Neural cell (in vitro differentiated cells): Measurements from ENCODE around the gene LPGAT1. TPM values are rescaled to one million over a fixed set of nuclear protein-coding genes. Genes with fewer than 3 reads are reported as not detected.

ENCODE experiments used
- H2AFZ ChIP-seq: fragments of 200-600, 300-800 bp; sonication (generic), shearing (Covaris generic); 2 replicates; pipeline ENCODE4 v1.6.0; 2014; ENCODE audit warnings: low read depth, mild to moderate bottlenecking, antibody characterized with exemption, low read length, moderate library complexity
- H3F3A ChIP-seq: fragments of 200-600 bp; shearing (Covaris generic); 2 replicates; pipeline ENCODE4 v1.6.1; 2016; ENCODE audit warnings: mild to moderate bottlenecking, moderate library complexity, mixed read lengths, antibody characterized with exemption, low read length; ENCODE audit not compliant: insufficient read depth, poor library complexity, severe bottlenecking
- H3K27ac ChIP-seq: fragments of 200-600, 300-800 bp; sonication (generic), shearing (Covaris generic); 2 replicates; pipeline ENCODE4 v1.5.1; 2014; ENCODE audit warnings: mild to moderate bottlenecking, low read length, moderate library complexity
- H3K27me3 ChIP-seq: fragments of 300-800, 200-600 bp; sonication (generic), shearing (Covaris generic); 2 replicates; pipeline ENCODE4 v1.6.0; 2014; ENCODE audit warnings: mild to moderate bottlenecking, low read depth, low read length, moderate library complexity; ENCODE audit not compliant: insufficient read depth
- H3K36me3 ChIP-seq: fragments of 300-800, 200-600 bp; sonication (generic), shearing (Covaris generic); 2 replicates; pipeline ENCODE4 v1.5.1; 2014; ENCODE audit warnings: mild to moderate bottlenecking, antibody characterized with exemption, low read length, moderate library complexity; ENCODE audit not compliant: insufficient read depth
- H3K4me2 ChIP-seq: fragments of 300-800, 200-600 bp; sonication (generic), shearing (Covaris generic); 2 replicates; pipeline ENCODE4 v1.6.0; 2014; ENCODE audit warnings: mild to moderate bottlenecking, low read length
- H3K4me3 ChIP-seq: fragments of 300-800, 200-600 bp; sonication (generic), shearing (Covaris generic); 2 replicates; pipeline ENCODE4 v1.5.1; 2014; ENCODE audit warnings: mild to moderate bottlenecking, low read length, moderate library complexity
- H3K79me2 ChIP-seq: fragments of 200-600 bp; shearing (Covaris generic); replicated peaks from 2 replicates; pipeline ENCODE4 v1.6.0; 2014; ENCODE audit warnings: mild to moderate bottlenecking, low read length, moderate library complexity; ENCODE audit not compliant: insufficient read depth
- H3K9ac ChIP-seq: fragments of 300-800, 200-600 bp; sonication (generic), shearing (Covaris generic); 2 replicates; pipeline ENCODE4 v1.6.1; 2016; ENCODE audit warnings: mild to moderate bottlenecking, low read length, mixed read lengths
- H3K9me2 ChIP-seq: fragments of 200-600 bp; shearing (Covaris generic); 2 replicates; pipeline ENCODE4 v1.6.1; 2016; ENCODE audit warnings: mild to moderate bottlenecking, low read length, mixed read lengths; ENCODE audit not compliant: insufficient read depth
- H3K9me3 ChIP-seq: fragments of 200-600, 300-800 bp; sonication (generic), shearing (Covaris generic); 2 replicates; pipeline ENCODE4 v1.6.1; 2016; ENCODE audit warnings: mild to moderate bottlenecking, mixed run types, low read length, moderate library complexity, mixed read lengths
- H4K20me1 ChIP-seq: fragments of 200-600 bp; shearing (Covaris generic); 2 replicates; pipeline ENCODE4 v1.6.1; 2016; ENCODE audit warnings: mild to moderate bottlenecking, mixed run types; ENCODE audit not compliant: insufficient read depth
- CTCF ChIP-seq: fragments of 450-650 bp; IDR thresholded peaks from 2 replicates; pipeline ENCODE4 v1.5.1; 2014; ENCODE audit warnings: antibody characterized with exemption, mild to moderate bottlenecking, moderate library complexity; ENCODE audit not compliant: poor library complexity, severe bottlenecking
- EP300 ChIP-seq: fragments of 450-650 bp; conservative IDR thresholded peaks from 2 replicates; pipeline ENCODE4 v1.6.1; 2014; ENCODE audit warnings: antibody characterized with exemption, mild to moderate bottlenecking, moderate library complexity; ENCODE audit not compliant: poor library complexity, severe bottlenecking
- EZH2 ChIP-seq: fragments of 200-600, 300-800 bp; shearing (Covaris generic), sonication (generic); IDR thresholded peaks from 2 replicates; pipeline ENCODE4 v1.6.1; 2014; ENCODE audit warnings: antibody characterized with exemption, low read length, borderline replicate concordance, mild to moderate bottlenecking; ENCODE audit not compliant: insufficient read depth, poor library complexity, severe bottlenecking
- MXI1 ChIP-seq: fragments of 450-650 bp; conservative IDR thresholded peaks from 2 replicates; pipeline ENCODE4 v1.6.1; 2014; ENCODE audit warnings: antibody characterized with exemption, mild to moderate bottlenecking; ENCODE audit not compliant: poor library complexity, severe bottlenecking
- POLR2AphosphoS5 ChIP-seq: IDR thresholded peaks from 2 replicates; pipeline ENCODE4 v1.6.1; 2012
- RAD21 ChIP-seq: fragments of 450-650 bp; conservative IDR thresholded peaks from 2 replicates; pipeline ENCODE4 v1.6.1; 2014; ENCODE audit warnings: antibody characterized with exemption, mild to moderate bottlenecking, moderate library complexity
- REST ChIP-seq: IDR thresholded peaks from 2 replicates; pipeline ENCODE4 v1.6.1; 2012; ENCODE audit warnings: borderline replicate concordance
- SMC3 ChIP-seq: fragments of 450-650 bp; conservative IDR thresholded peaks from 2 replicates; pipeline ENCODE4 v1.6.1; 2014; ENCODE audit warnings: antibody characterized with exemption, mild to moderate bottlenecking, moderate library complexity; ENCODE audit not compliant: poor library complexity
- TAF1 ChIP-seq: IDR thresholded peaks from 2 replicates; pipeline ENCODE4 v1.6.1; 2012; ENCODE audit warnings: low read depth
- polyA plus RNA-seq: library from polyadenylated mRNA; depleted of rRNA; stranded (reverse); fragments of >200 nt; gene quantifications from 2 replicates; pipeline ENCODE4 v1.2.3, GENCODE V29; 2014

The LPGAT1 gene
- polyA plus RNA-seq, 1 donor from 2014 or later, result 53.1 TPM

GRCh38 chr1:211704543-211704942 is 126.0 kb downstream of the LPGAT1 start:
- H3K27me3 ChIP-seq, result no peaks in the 10 kb centered on the region
- no peaks in the 10 kb centered on the region for H3K9me2 ChIP-seq
- H3K9ac ChIP-seq, result no peak overlapping the region
- H3K4me2 ChIP-seq, result no peak overlapping the region
- TF ChIP-seq EZH2 (no peak), CTCF (no peak), MXI1 (no peak), POLR2AphosphoS5 (no peak), REST (no peak), TAF1 (no peak), RAD21 (no peak), SMC3 (no peak), EP300 (no peak)
- H2AFZ ChIP-seq, result no peak overlapping the region
- no peaks in the 10 kb centered on the region for H3F3A ChIP-seq
- H3K79me2 ChIP-seq, result no peaks in the 10 kb centered on the region
- H3K9me3 ChIP-seq, result no peaks in the 10 kb centered on the region
- H4K20me1 ChIP-seq, result no peaks in the 10 kb centered on the region
- no peaks in the 10 kb centered on the region for H3K36me3 ChIP-seq
- no peak overlapping the region for H3K4me3 ChIP-seq
- H3K27ac ChIP-seq, result no peak overlapping the region

- no peaks in the 10 kb centered on the region for H3K79me2 ChIP-seq
- TF ChIP-seq MXI1 (no peak), EZH2 (no peak), EP300 (no peak), CTCF (no peak), TAF1 (no peak), POLR2AphosphoS5 (no peak), RAD21 (no peak), SMC3 (no peak), REST (no peak)
- H3K4me3 ChIP-seq, result no peak overlapping the region
- no peaks in the 10 kb centered on the region for H3F3A ChIP-seq
- H3K9me3 ChIP-seq, result no peaks in the 10 kb centered on the region
- no peak overlapping the region for H2AFZ ChIP-seq
- H4K20me1 ChIP-seq, result no peaks in the 10 kb centered on the region
- H3K36me3 ChIP-seq, result no peaks in the 10 kb centered on the region
- no peak overlapping the region for H3K27ac ChIP-seq
- H3K9me2 ChIP-seq, result no peaks in the 10 kb centered on the region
- no peak overlapping the region for H3K4me2 ChIP-seq
- H3K9ac ChIP-seq, result no peak overlapping the region
- no peaks in the 10 kb centered on the region for H3K27me3 ChIP-seq
Measured at GRCh38 chr1:211703812-211704537, 126.6 kb downstream of the LPGAT1 start.
